NT2/D1 (cell line): ENCODE measurements around the gene HMGN4.
"Not testable (repeated sequence)": the region's sequence is repeated elsewhere in the genome, so short reads cannot be mapped to it uniquely, and the experiment has no call there.

Experiments used
- SUZ12 ChIP-seq: IDR thresholded peaks from 2 replicates; pipeline ENCODE4 v1.6.1; 2011; ENCODE audit not compliant: insufficient read length, insufficient read depth; ENCODE audit errors: extremely low read depth
- ZNF274 ChIP-seq: IDR thresholded peaks from 2 replicates; pipeline ENCODE4 v1.6.1; 2011; ENCODE audit warnings: mild to moderate bottlenecking, low read depth, low read length

DNA sequence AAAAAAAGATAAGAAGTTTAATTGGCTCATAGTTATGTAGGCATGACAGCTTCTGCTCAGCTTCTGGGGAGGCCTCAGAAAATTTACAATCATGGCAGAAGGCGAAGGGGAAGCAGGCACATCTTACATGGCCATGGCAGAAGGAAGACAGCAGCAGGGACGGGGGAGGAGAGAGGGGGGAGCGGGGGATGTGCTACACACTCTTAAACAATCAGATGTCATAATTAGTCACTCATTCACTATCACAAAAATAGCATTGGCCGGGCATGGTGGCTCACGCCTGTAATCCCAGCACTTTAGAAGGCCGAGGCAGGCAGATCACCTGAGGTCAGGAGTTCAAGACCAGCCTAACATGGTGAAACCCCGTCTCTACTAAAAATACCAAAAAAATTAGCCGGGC lies 27.1 kb upstream of the HMGN4 start:
- not testable (repeated sequence) for TF ChIP-seq SUZ12, ZNF274
